ENCODE measurements around the gene VSIR.

The VSIR gene

GRCh38 chr10:71784679-71785272, 11.5 kb upstream of the VSIR start:
- CTCF ChIA-PET: no interaction called here
- DNase-seq (ENCODE audit: low spot score): no peak
- TF ChIP-seq, protein P1, sequence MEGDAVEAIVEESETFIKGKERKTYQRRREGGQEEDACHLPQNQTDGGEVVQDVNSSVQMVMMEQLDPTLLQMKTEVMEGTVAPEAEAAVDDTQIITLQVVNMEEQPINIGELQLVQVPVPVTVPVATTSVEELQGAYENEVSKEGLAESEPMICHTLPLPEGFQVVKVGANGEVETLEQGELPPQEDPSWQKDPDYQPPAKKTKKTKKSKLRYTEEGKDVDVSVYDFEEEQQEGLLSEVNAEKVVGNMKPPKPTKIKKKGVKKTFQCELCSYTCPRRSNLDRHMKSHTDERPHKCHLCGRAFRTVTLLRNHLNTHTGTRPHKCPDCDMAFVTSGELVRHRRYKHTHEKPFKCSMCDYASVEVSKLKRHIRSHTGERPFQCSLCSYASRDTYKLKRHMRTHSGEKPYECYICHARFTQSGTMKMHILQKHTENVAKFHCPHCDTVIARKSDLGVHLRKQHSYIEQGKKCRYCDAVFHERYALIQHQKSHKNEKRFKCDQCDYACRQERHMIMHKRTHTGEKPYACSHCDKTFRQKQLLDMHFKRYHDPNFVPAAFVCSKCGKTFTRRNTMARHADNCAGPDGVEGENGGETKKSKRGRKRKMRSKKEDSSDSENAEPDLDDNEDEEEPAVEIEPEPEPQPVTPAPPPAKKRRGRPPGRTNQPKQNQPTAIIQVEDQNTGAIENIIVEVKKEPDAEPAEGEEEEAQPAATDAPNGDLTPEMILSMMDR (conservative IDR thresholded peaks at IDR 0.05; ENCODE audit: low read depth): no peak
- POLR2A ChIA-PET (ENCODE audit: low non-redundant PET): no interaction called here
- no peak overlapping the region for H3K27ac ChIP-seq

DNA sequence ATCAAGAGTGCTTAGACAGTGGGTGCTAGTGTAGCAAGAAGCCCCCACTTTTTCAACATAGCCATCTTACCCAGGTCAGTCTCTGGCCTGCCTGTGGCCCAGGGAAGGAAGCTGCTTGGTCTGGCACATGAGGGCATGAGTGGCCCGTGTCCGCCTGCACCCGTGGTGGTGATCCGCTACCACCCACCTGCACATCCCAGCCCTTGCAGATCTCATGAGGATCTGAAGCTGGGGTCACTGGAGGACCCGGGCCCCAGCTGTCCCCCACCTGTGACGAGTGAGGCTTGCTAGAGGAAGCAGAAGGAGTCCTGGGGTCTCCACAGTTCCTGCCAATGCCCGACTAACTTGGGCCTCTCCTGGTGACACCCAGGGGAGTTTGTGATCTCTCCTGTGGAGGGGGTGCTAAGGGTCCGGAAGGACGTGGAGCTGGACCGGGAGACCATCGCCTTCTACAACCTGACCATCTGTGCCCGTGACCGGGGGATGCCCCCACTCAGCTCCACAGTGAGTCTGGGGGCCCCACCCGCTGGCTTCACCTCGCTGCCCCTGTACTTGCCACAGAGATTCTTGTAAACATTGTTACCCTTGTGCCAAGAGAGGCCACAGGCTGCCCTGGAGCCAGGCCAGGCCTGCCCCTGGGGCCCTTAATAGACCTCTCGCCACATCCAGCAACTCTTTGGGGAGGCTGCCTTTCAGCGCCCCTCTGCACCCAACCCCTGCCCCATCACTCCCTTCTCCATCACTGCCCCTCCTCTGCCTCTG, 10.8 kb upstream of the VSIR start:
- ChIA-PET POLR2A (ENCODE audit: low non-redundant PET) (no interaction called here), CTCF (interaction anchor here (0.6 to 2.5 kb wide), 2 partner anchors 87 to 1291 kb away, joined by 4 to 6 read pairs; no protein-coding TSS in a partner anchor)
- no peak for DNase-seq (ENCODE audit: low spot score)
- TF ChIP-seq, protein P1 (conservative IDR thresholded peaks at IDR 0.05; ENCODE audit: low read depth): no peak
- no peak overlapping the region for H3K27ac ChIP-seq

DNA sequence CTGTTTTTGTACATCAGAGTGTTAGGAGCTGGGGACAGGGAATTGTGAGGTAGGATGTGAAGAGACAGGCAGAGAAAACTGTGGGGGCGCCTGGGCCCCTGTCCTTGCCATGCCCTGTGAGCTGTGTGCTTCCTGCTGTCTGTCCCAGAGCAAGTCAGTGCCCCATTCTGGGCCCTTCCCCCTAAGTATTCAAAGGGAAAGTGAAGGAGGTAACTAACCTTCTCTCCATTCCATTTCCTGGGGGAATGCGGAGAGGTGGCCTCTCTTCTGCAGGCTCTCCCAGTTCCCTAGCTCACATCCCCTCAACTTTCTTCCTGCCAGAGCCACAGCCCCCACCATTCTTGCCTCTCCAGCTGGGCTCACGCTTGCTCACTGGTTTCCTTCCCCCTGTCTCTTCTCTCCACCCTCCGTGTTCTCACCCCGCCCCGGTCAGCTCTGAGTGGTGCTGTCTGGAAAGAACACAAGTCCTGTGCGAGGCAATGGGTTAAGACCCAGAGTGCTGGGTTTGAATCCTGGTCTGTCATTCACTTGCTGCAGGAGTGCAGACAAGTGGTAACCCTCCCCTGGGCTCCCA, 9.7 kb upstream of the VSIR start:
- TF ChIP-seq, protein P1 (conservative IDR thresholded peaks at IDR 0.05; ENCODE audit: low read depth): no peak
- no peak overlapping the region for H3K27ac ChIP-seq
- ChIA-PET CTCF (interaction anchor here (0.6 to 2.5 kb wide), 3 partner anchors 86 to 1292 kb away, joined by 3 to 6 read pairs (median 4); no protein-coding TSS in a partner anchor), POLR2A (ENCODE audit: low non-redundant PET) (no interaction called here)
- DNase-seq (ENCODE audit: low spot score): no peak

DNA sequence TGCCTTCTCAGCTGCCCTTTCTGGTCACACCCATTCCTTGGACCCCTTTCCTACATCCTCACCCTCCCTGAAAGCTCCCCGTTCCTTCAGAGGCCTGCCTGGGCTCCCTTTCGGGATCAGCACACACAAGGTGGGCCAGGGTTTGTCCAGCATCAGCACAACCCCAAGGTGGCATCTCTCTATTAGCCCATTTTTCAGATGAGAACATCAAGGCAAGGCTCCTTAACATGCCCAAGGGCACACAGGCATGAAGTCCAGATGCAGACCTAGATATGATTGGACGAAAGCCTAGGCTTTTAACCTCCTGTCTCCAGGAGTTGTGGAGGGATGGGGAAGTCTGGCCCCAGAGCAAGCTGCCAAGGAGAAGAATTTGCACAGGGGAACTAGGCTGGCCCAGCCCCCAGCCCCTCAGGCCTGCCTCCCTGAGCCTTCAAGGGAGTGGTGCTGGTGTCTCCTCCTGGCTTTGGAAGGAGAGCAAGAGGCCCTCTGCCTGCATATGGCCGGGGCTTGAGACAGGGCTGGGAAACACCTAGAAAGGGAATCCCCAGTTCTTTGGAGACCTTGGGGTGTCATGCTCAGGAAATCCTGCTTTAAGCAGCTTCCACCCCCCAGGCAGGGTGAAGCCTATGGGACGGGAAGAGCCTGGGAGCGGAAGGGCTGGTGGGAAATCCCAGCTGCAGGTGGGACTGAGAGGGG, 9.0 kb upstream of the VSIR start:
- no peak for DNase-seq (ENCODE audit: low spot score)
- ChIA-PET POLR2A (ENCODE audit: low non-redundant PET) (no interaction called here), CTCF (interaction anchor here (2.5 kb wide), 1 partner anchor 85 kb away, joined by 6 read pairs; no protein-coding TSS in a partner anchor)
- TF ChIP-seq, protein P1 (conservative IDR thresholded peaks at IDR 0.05; ENCODE audit: low read depth): no peak
- no peak overlapping the region for H3K27ac ChIP-seq

- TF ChIP-seq, protein P1 (conservative IDR thresholded peaks at IDR 0.05; ENCODE audit: low read depth): no peak
- CTCF ChIA-PET: interaction anchor here (0.7 kb wide), 1 partner anchor 403 kb away, joined by 3 read pairs; no protein-coding TSS in a partner anchor
- DNase-seq (ENCODE audit: low spot score): no peak
- H3K27ac ChIP-seq: no peak overlapping the region
- POLR2A ChIA-PET (ENCODE audit: low non-redundant PET): no interaction called here
Measured at GRCh38 chr10:71780719-71781118, 7.4 kb upstream of the VSIR start.

GRCh38 chr10:71780156-71780555, 6.8 kb upstream of the VSIR start:
- ChIA-PET CTCF (interaction anchor here (0.7 kb wide), 1 partner anchor 702 kb away, joined by 4 read pairs; no protein-coding TSS in a partner anchor), POLR2A (ENCODE audit: low non-redundant PET) (no interaction called here)
- no peak overlapping the region for H3K27ac ChIP-seq
- DNase-seq (ENCODE audit: low spot score): no peak
- TF ChIP-seq, protein P1 (conservative IDR thresholded peaks at IDR 0.05; ENCODE audit: low read depth): no peak

Measured in RWPE1 (cell line).